Amygdala (tissue), 56 donors: ENCODE data around the gene RHBDD1.
A peak's percentile ranks its signal among the peaks of the same experiment; 100 is the strongest.
"Not testable (repeated sequence)": the region's sequence is repeated elsewhere in the genome, so short reads cannot be mapped to it uniquely, and the experiment has no call there.

Experiments
- DNase-seq, 56 donors: peaks; one replicate each; lab custom pipeline; 2025; lab: John Stamatoyannopoulos, UW

Gene RHBDD1

DNA sequence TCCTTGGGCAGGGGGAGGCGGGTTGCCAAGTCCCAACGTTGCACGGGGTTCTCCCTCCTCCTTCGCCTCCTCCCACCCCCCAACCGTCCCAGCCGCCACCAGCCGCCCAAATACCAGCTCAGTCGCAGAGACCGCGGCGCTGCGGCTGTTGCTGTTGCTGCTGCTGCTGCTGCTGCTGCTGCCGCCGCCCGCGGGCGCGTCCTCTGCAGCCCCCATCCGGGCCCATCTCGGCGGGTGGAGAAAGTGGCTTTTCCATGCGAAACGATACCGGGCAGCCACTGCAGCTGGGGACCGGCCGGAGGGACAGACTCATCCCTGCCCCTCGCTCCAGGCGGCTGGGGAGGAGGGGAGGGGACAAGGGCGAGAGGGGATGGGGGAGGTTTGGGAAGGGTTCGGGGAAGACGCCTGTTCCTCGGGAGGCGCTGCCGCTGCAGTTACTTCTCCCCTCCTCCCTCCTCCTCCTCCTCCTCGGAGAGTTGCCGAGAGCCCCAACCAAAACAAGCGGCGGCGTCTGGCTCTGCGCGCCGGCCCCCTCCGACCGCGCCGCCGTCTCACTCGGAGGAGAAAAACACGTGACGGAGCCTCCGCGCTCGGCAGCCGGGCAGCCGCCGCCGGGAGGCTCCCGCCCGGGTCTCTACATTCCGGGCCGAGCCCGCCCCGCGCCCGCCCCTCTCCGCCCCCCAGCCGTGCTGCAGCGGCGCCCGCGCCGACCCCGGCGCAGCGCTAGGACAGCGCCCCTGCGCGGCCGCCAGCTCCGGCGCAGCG is 36.5 kb upstream of the RHBDD1 start, which contains the start of gene IRS1:
IRS1 (minus strand) TSS at position 610 of the 765 bp plus-strand sequence. CDS start 1,082 bp downstream, outside the sequence.
- peak in 33 of 56 donors; percentile 15 to 79 (median 58) for DNase-seq

DNA sequence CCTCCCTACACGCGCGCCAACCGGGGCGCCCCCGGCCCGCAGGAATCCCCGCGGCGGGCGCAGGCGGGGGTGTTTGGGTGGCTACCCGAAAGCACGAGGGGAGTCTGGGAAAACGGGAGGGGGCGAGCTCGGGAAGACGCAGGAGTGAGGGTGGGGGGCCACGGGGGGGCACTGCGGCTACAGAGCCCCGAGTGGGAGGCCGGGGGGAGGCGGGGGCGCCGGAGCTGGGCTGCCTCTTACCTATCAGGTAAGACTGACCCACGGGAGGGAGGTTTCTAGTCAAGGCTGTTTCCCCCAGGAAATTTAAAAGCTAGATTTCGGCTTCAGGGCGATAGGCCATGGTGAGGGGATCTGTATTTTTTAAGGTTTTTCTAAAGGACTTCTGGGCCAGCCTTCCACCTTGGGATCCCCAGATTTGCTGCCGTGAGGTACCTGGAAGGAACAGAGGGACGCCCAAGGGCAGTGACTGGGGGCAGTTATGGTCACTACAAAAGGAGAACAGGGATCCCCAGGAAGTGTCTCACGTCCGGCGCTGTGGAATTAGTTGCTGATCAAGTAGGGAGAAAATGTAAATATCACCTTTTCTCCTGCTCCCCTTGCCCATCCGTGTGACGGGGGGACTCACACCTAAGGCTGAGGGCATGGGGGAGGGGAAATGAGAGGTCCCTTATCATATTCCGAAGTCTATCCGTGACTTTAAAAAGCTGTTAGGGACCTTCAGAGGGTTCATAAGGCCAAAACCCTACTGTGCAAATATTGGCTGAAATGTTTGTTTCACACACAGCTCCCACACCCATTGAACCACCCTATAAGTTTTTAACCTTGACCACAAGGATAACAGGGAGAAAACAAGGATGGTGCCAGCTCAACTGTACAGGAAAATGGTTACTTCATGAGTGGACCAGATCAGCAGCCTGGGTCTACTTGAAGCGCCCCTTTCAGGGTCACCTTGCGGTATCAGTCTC is 35.6 kb upstream of the RHBDD1 start:
- peak in 11 of 56 donors; percentile 28 to 61 (median 47) for DNase-seq

DNA sequence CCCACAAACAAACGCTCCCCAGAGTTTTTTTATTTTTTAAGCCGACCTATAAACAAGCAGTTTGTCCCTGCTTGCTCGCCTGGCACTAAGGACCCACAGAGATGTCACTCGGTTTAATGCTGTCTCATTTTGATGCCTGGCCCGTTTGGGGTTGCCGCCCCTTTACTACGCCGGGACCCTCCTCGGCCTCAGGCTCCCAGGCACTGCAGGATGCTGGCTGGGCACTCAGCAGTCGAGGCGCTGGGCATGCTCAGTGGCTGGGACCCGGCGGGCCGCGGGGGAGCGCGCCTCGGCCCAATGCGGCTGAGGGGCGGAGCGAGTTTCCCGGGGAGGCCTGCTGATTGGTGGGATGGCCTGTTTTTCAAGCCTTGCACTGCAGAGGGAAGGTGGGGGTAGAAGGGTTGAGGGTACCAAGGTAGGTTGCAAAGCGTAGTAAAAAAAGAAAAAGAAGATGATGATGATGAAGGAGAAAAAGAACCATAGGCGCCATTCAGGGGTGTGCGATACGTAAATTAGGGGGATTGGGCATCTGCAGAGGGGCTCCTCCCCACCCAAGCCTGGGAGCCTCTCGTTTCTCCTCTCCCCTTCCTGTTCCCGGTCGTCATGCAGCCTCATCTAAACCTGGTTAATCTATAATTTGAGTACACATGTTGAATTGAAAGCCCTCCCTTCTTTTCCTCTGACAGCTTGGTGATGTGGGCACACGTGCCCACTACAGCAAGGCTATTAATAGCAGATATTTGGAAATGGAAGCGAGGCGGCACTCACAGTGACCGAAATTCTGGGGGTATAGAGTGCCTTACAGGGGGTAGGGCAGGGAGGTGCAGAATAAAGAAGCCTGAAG is 34.7 kb upstream of the RHBDD1 start:
- DNase-seq = peak; percentile 58 to 95 (median 88)

DNA sequence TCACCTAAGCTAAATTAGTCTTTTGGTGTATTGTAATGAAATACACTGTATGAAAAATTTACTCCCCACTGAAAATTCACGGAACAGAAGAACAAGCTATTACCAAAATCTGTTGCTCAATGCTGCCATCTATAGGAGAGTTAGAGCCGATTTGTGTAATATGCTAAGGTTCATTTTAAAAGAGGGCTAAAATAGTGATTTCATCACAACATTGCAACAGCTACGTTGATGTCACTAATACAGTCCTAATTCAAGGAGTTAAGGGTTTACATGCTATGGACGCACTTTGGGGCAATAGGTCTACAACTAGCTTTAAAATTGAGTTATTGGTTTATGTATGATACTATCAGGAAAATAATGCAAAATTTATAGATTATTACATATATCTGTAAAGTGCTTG is 33.3 kb upstream of the RHBDD1 start:
- DNase-seq = peak in 1 of 56 donors; percentile 61

DNA sequence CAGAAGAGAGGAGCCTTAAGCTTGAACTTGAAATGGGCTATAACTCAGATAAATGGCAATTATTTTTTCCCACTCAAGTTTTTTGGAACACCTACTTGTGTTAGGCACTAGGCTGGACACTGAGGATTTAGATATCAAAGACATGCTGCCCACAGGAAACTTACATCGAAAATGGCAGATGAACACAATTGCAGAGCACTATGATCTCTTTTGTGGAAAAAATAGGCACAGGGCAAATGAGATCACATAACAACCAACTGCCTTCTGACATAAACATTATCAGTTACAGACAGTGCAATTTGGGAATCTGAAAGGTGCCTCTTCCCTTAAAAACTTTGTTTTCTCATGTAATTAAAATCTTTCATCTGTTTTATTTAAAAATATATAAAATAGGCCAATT is 32.4 kb upstream of the RHBDD1 start:
- DNase-seq = no peak

DNA sequence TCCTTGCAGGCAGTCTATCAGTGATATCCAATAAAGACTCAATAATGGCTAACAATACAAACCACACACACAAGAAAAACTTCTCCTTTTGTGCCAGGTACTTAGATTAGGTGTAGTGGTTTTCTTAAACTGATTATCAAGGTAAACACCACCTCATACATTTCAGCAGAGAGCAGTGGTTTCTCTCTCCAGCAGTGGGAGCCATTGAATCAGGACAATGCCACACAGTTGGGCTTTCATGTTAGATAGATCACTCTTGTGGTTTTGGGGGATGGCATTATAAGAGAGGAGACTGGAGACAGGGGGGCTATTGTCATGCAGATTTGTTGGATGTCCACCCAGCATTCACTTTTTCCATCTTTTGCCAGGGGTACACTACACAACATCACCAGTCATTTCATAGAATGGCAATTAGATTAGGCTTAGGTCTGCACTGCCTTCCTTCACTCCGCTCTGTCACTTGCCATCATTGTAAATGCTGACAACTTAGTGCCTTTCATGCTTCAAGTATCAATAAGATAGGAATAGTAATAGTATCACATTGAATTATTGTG is 22.6 kb upstream of the RHBDD1 start:
- DNase-seq = peak in 10 of 56 donors; percentile 5 to 66 (median 13)

DNA sequence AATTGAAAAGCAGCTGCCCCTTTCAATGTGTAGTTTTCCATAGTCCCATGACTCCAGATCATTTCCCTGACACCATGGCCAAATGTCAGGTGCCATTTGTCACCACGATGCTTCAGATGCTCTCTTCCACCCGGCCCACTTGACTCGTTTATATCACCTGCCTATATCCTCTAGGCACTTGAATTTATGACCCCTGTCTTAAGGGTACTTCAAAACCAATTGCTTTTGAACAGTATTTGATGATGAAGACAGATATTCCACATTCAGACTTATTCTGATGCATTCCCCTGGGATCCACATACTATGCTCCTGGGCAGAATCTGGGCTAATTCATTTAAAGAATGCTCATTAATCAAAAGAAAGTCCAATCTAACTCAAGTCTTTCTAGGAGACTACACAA is 16.9 kb upstream of the RHBDD1 start:
- DNase-seq = no peak

DNA sequence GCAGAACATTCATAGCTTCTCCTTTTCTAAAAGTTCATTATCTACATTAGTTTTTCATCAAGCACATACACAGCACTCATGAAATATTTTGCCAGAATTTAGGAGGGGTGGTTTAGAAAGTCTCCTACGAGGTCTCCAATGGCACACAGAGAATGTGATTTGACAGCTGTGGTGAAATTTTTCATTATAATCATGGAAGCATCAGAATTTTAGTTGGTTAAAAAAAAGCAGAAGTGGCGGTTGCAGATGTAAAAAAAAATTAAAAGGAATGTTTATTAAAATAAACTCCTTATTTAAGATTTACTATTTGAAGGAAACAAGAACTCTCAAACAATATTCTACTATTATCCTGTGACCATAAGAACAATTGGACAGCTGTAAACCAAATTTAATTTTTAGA is 10.8 kb upstream of the RHBDD1 start:
- DNase-seq = no peak

DNA sequence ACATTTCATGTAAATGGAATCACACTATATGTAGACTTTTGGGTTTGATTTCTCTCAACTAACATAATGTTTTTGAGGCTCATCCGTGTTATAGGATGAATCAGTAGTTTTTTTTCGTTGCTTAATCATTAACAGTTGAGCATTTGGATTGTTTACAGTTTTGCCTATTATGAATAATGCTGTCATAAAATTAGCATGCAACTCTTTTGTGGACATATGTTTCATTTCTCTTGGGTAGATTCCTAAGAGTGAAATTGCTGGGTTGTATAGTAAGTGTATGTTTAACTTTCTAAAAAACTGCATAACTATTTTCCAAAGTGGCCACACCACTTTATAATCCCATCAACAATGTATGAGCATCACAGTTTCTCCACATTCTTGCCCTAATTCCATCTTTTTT is 7.7 kb upstream of the RHBDD1 start:
- no peak for DNase-seq

DNA sequence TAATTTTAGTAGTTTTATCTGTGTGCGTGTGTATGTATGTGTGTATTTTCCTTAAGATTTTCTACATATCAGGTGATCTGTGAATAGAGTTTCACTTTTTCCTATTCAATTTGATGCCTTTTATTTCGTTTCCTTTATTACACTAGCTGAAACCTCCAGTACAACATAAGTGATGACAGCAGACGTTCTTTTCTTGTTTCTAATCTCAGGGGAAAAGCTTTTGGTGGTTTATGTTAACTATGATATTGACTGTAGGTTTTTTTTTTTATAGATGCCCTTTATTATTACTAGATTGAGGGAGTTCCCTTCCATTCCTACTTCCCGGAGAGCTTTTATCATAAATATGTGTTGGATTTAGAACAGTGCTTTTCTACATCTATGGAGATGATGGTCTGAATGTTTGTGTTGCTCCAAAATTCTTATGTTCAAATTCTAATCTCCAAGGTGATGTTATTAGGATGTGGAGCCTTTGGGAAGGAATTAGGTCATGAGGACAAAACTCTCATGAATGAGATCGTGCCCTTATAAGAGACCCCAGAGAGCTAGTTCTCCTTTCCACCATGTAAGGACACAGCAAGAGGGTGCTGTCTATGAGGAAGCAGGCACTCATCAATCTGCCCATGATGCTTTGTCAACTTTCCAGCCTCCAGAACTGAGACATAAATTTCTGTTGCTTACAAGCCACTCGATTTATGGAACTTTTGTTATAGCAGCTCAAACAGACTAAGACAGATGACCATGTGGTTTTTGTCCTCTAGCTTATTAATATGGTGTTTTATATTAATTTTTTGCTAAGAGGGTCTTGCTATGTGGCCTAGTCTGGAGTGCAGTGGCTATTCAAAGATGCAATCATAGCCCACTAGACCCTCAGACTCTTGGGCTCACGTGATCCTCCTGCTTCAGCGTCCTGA is 5.9 kb upstream of the RHBDD1 start:
- no peak for DNase-seq

DNA sequence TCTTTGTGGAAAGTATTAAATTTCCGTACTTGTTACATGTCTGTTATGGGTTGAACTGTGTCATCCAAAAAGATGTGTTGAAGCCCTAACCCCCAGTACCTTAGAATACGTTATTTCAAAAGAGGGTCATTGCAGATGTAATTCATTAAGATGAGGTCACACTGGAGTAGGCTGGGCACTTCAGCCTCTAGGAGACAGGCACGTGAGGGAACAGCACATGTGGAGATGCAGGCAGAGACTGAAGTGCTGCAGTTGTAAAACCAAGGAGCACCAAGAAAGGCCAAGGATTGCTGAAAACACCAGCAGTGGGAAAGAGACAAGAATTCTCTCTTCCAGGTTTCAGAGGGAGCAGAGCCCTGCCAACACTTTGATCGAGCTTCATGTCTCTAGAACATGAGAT is 4.6 kb upstream of the RHBDD1 start:
- no peak for DNase-seq

DNA sequence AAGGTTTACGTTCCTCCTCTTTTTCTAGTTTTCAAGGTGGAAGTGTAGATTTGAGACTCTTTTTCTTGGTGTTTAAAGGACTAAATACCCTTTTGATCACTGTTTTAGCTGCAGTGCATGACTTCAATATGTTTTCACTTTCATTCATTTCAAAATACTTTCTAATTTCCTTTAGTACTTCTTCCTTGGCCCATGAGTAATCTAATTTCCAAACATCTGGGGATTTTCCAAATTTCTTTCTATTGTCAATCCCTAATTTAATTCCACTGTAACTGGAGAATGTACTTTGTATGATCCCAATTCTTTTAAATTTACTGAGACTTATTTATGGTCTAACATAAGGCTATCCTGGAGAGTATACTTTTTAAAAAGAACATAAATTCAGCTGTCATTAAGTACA is 3.8 kb upstream of the RHBDD1 start:
- DNase-seq = no peak

DNA sequence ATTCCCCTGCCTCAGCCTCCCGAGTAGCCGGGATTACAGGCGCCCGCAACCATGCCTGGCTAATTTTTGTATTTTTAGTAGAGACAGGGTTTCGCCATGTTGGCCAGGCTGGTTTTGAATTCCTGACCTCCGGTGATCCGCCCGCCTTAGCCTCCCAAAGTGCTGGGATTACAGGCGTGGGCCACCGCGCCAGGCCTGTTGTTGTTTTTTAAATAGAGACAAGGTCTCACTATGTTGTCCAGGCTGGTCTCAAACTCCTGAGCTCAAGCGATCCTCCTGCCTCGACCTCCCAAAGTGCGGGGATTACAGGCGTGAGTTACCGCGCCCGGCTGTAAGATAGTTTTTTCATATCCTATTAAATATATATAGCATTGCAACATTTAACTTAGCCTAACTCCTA is 974 bp upstream of the RHBDD1 start:
- DNase-seq = not testable (repeated sequence)

DNA sequence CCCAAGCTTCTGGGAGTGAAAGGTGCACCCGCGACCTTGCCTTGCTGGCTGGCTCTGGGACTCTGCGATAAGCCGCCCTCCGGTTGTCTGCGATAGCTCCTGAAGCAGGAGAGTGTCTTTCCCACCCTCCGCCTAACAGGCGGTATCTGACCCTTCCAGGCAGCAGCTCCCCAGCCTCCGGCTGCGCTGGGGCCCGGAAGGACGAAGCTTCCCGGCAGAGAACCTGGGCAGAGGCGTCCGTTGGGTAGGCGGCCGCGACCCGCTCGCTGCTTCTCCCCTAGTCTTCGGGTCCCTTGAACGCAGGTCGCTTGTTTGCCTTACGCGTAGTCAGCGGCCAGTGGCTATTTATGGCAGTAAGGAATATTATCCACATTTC is 446 bp upstream of the RHBDD1 start:
- DNase-seq = peak in 13 of 56 donors; percentile 27 to 74 (median 46)

DNA sequence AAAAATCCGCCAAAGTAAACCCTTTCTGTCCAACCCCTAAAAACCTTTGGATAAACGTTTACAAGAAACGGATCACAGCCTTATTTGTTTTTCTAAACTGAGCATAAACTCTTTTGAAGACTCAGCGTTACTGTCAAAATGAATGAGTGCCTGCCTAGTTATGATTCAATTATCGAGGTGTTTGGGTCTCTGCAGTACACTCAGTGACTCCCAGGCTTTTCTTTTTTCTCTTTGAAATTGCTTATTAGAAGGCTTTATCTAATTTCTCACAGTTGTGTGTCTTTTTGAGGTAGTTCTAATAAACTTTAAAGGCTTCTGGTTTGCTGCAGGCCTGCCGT is 663 bp downstream of the RHBDD1 start:
- DNase-seq = no peak

DNA sequence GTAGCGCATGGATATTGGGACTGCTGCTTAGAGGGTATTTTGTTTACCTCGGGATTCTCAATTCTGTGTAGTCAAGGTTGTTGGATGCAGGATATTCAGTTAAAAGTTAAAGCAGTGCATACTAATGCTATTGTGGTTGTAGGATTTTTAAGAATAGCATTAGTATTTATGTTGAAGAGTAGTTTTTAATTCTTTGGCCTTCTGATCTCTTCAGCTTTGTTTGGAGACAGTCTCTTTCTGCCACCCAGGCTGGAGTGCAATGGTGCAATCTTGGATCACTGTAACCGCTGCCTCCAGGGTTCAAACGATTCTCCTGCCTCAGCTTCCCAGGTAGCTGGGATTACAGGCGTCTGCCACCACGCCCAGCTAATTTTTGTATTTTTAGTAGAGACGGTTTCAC is 1.5 kb downstream of the RHBDD1 start:
- no peak for DNase-seq

DNA sequence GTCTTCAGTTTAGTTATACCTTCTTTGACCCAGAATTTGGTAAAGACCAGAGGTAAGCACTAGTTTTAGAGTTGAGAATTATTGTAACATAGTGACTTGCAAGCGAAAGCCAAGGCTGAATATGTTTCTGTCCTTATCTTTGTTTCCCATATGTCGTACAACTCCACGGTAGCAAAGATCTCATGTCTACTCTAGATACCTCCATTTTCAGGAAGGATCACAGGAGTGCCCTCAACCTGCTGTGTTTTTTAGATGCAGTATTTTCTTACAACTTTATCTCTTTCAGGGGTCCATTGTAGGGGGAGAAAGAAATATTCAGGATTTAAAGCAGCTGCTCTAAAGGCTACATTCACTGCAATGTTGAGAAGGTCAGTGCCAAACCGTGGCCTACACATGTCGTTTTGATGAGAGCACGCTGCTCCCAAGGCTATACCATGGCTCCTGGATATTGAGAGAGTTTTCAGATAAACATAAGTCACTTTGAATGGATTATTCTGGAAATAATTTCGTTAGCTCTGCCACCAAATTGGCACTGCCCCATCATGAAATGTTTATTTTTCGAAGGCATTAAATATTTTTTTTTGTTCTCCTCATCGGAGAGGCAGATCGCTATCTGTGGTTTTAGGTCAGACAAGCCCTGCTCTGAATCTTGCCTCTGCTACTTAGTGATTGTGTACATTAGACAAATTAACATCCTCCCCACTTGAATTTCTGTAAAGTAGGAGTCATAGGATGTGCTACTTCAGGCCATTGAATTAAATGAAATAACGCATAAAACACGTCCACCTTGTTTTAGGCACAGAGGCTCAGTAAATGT is 2.1 kb downstream of the RHBDD1 start:
- no peak for DNase-seq

DNA sequence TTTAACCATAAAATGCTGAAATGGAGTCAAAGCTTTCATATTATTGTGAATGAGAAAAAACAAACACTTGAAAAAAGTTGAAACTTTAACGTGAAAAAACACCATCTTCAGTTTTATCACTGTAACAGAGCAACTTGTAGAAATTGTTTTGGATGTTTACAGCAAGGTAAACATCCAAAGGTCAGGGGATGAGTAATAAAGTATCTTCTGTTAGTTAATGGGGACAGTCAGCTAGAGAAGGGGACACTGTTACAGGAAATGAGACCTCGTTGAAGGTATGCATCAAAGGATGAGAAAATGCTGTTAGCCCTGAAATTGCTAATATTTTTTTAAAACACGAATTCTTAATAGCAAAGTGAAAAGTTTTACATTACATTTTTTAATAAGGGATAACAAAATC is 2.9 kb downstream of the RHBDD1 start:
- DNase-seq = no peak
